GM12874 (cell line): ENCODE measurements around the gene C6orf118.

ENCODE experiments used
- CTCF ChIP-seq: IDR thresholded peaks from 2 replicates; pipeline ENCODE4 v1.5.1; 2011; ENCODE audit warnings: low read depth, mild to moderate bottlenecking, control low read depth, low read length, moderate library complexity; ENCODE audit not compliant: insufficient read depth

C6orf118 gene

GRCh38 chr6:165306955-165307354, 2.5 kb downstream of the C6orf118 start:
- no peak for TF ChIP-seq CTCF

GRCh38 chr6:165301372-165302246, 7.8 kb downstream of the C6orf118 start:
- TF ChIP-seq CTCF: no peak

- TF ChIP-seq CTCF: no peak
Observed at GRCh38 chr6:165300422-165300936, 8.9 kb downstream of the C6orf118 start.

- no peak for TF ChIP-seq CTCF
Observed at GRCh38 chr6:165298875-165299274, 10.5 kb downstream of the C6orf118 start.

- no peak for TF ChIP-seq CTCF
Observed at GRCh38 chr6:165298402-165298801, 11.0 kb downstream of the C6orf118 start.

GRCh38 chr6:165292657-165293056, 16.7 kb downstream of the C6orf118 start:
- TF ChIP-seq CTCF: no peak

- no peak for TF ChIP-seq CTCF
Observed at GRCh38 chr6:165274611-165275010, 34.8 kb downstream of the C6orf118 start.
